ENCODE measurements around the gene PDYN.

DNA sequence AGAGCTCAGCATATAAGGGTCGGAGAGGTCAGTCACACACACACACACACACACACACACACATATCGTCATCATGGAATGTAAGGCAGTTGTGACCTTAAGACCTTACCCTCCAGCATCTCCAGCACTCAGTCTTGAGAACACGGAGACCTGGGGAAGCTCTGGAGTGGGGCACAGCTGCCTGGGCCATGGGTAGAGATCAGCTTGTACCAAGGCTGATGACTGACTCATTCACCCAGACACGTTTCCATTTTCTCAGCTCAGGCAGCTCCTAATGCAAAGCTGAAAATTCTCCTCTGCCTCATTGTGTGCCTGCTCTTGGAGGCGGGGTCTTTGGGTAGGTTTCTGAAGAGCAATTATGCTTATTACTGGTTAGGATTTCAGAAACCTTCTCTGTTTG lies 38.3 kb upstream of the PDYN start:
- no peak for TF ChIP-seq HDGF (IDR thresholded peaks at IDR 0.05; ENCODE audit: borderline replicate concordance)
- TF ChIP-seq LEF1 (IDR thresholded peaks at IDR 0.05; ENCODE audit: borderline replicate concordance): no peak
- TF ChIP-seq, protein P1, sequence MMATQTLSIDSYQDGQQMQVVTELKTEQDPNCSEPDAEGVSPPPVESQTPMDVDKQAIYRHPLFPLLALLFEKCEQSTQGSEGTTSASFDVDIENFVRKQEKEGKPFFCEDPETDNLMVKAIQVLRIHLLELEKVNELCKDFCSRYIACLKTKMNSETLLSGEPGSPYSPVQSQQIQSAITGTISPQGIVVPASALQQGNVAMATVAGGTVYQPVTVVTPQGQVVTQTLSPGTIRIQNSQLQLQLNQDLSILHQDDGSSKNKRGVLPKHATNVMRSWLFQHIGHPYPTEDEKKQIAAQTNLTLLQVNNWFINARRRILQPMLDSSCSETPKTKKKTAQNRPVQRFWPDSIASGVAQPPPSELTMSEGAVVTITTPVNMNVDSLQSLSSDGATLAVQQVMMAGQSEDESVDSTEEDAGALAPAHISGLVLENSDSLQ (IDR thresholded peaks at IDR 0.05): no peak
- TF ChIP-seq SUZ12 (IDR thresholded peaks at IDR 0.05): no peak
- TF ChIP-seq ELF4 (IDR thresholded peaks at IDR 0.05): no peak

Measured in HEK293T (cell line).